ENCODE results near the gene STAT4.
"Not testable (repeated sequence)": the region's sequence is repeated elsewhere in the genome, so short reads cannot be mapped to it uniquely, and the experiment has no call there.

Gene STAT4

DNA sequence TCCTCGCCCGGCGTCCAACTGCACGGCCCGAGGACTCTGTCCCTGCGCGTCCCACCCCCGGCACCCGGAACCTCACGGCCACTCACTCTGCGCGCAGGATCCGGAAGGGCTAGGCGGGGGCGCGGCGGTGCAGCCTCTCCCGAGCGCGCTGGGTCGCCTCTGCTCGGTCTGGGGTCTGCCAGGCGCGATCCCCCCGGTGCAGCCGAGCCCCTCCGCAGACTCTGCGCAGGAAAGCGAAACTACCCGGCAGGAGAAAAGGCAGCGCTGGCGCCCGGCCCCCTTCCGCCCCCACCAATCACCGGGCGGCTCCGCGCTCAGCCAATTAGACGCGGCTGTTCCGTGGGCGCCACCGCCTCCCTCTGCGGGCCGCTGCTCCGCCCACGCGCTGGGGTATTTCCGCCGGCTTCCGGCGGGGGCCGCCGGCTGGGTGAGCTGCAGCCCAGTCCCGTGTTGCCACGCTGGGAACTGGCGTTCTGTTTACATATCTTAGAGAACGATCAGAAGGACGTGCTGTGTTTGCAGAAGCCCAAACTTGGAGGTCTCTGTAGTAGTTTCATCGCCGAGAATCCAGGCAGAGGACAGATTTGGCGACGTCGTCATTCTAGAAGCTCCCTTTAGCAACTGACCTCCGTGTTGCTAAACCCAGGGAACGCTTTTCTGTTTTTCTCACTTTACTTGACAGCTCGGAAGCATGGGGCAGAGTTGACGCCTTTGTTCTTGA lies 136.7 kb downstream of the STAT4 start, which contains the start of gene STAT1:
STAT1 (minus strand) TSS at position 240 of the 721 bp plus-strand sequence. CDS start 4,168 bp downstream, outside the sequence.
- peak; percentile 84 to 85 for DNase-seq (ENCODE audit: low read depth in 2 of 2)

DNA sequence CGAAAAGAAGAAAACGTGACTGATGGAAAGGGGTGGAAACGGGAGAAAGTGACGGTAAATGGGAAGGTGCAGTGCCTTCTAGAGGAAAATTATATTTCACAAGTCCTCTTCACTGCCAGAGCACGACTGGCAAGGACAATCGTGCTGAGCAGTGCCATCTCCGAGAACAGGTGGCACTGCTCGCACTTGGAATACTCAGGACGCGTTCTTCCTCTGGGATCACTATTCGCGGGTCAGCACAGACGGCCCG lies 137.2 kb downstream of the STAT4 start:
- DNase-seq (ENCODE audit: low read depth in 2 of 2), result no peak

DNA sequence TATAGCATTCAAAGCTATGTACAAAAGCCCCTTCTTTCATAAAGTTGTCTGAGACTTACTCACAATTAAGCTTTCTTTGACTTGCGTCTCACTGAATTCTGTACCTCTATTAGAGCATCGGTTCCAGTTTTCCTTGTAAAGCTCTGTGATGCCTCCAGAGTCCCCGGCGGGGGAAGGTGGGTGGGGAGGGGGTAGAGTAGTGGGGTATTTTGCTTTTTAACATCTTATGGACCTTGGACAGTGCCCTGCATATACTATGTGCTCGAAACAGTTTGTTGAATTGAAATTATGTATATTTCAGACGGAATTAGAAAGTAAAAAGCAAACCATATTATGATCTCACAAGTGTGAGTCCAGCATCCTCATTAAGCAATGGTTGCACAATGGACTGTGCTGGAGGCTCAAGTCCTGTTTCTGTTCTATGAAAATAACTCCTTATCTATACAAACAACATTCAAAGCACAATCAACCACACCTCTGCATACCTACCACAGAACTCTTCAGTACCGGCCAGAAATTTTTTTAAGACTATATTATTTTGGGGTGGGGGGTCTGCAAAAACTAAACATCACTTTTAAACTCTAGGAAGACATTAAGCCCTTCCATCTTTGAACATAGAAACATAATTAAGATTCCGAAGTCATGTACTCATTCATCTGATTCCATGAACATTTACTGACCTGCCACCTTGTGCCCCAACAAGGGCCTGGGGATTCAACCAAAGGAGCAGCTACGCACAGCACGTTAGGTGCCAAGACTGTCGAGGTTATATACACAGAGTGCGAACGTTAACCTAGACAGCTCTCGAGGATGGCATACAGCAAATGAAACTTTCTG lies 137.7 kb downstream of the STAT4 start:
- no peak for DNase-seq (ENCODE audit: low read depth in 2 of 2)

DNA sequence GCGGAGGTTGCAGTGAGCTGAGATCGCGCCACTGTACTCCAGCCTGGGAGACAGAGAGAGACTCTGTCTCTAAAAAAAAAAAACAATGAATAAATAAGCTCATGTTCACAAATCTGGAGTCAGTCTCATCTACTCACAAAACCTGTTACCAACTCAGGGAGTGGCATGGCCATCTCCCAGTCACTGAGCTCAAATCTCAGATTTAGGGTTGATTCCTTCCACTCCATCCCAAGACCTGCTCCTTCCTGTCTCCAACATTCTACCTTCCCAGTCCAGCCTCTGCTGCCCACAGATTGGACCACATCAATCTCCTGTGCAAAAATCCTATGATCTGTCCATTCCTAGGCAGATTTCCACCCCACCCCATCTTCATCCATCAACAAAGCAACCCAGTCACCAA lies 138.4 kb downstream of the STAT4 start:
- no peak for DNase-seq (ENCODE audit: low read depth in 2 of 2)

DNA sequence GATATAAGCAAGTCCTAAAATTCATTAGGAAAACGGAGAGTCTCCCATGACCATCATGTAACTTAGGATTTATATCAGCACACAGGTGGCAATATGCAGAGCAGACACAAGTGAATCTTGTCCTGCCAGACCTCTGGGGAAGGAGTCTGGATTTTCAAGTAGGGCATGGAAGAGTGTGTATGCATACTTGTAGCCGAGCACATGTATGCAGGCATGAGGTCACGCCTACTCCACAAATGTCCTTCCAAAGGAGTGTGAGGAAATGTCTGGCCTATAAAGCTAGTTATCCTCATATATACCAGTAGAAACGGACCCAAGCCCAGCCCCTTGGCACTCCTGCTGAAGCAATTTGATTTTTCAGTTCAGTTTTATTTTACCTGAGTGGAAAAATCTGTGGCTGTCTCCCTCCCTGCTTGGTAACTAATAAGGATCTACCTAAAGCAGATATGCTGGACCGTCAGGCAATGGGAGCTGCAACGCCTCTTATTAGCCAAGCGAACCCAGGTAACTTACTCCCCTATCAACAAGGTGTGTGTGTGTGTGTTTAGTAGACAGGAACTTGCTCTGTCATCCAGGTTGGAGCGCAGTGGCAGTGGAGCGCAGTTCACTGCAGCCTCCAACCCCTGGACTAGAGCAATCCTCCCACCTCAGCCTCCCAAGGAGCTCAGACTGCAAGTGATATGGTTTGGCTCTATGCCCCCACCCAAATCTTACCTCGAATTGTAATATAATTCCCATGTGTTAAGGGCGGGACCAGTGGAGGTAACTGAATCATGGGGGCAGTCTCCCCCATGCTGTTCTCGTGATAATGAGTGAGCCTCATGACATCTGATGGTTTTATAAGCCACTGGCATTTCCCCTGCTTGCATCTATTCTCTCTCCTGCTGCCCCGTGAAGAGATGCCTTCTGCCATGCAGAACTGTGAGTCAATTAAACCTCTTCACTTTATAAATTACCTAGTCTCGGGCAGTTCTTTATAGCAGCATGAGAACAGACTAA lies 139.6 kb downstream of the STAT4 start:
- DNase-seq (ENCODE audit: low read depth in 2 of 2), result no peak

DNA sequence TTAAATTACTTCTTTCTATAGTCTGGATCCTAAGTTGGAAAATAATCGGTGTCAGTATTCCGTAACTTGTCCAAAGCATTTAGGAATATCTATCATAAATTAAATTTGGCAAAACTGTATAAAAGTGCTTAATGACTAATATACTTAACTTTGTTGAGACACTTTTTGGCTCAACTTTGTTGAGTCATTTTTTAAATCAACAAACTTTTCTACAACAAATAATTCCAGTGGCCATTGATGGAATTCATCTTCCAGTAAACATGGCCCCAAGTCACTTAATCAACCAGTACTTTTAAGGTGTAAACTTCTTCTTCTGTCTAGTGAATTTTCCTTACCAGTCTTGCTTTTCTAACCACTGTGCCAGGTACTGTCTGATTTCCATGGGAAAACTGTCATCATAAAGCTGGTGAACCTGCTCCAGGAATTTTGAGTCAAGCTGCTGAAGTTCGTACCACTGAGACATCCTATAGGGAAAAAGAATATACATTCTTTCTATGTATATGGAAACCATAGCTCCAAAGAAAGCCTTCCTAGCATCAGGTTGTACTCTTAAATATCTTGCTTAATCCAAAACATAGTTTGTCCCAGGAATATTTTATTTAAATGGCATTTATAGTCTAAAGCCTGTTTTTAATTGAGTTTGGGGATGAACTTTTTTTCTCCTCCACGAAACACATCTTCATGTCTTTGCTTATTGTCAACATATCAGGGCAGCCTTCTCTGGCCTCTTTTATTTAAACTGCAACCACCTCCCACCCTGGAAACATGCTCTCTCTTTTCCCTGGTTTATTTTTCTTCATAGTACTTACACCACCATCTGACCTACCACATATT lies 141.0 kb downstream of the STAT4 start:
- DNase-seq (ENCODE audit: low read depth in 2 of 2), result no peak

DNA sequence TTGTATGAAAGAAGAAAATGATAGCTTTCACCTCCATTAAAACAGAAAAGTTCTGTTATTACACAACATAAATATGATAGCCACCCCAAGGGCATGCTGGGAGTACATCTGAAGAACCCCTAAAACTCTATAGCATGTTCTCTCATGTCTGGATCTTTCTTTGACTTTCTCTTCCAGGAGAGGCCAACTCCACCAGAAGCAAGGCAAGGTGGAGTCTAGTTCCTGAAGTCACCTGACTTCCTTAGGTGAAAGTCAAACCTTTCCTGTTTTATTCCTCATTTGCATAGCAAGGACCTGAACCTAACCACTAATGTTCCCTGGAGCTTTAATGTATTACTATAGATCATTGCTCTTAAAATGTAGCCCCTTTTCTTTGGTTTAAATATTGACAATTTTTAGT lies 142.5 kb downstream of the STAT4 start:
- no peak for DNase-seq (ENCODE audit: low read depth in 2 of 2)

DNA sequence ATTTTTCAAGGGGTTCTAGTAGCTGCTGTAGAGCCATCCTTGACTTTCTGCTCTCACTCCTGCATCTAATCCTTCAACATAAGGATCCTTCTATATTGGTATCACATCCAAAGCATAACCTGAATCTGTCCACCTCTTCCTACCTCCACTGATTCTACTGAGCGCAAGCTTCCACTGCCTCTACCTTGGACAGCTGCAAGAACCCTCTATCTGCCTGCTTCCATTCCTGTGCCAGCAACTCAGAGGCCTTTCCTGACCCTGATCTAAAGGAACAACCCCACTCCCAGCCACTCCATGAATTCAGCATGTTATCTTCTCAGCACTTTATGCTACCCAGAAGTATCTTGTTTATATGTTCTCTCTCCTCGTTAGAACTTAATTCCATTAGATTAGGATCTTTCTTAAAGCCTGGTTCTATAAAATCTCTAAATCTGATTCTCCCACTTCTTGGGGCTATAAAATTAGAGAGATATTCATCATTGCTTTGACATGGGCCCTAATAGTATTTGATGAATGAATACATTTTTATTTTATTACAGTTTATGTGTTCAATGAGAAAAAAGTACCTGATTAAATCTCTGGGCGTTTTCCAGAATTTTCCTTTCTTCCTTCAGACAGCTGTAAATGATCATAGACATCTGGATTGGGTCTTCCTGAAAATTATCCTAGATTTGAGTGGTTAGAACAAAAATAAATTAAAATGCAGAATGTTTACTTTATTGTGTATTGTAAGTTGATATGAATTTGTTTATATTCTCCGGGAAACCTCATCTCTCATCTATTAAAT lies 143.6 kb downstream of the STAT4 start:
- DNase-seq (ENCODE audit: low read depth in 2 of 2), result no peak

DNA sequence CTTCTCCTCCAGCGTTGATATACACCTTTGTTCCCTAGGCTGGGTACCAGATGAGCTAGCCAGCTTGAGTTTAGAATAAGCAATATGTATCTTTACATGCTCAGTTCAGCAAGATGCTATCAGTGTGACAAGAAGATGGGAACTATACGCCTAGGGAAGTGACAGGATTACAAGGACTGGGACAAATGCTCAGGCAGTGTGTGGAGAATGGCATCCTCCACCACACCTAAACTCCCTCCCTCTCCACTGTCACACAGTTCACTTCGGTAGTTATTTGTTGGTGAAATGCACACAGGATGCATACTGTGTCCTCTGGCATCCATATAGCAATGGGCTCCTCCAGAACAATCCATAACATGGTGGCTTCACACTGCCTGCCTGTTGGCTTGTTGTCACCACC lies 144.5 kb downstream of the STAT4 start:
- DNase-seq (ENCODE audit: low read depth in 2 of 2), result no peak

DNA sequence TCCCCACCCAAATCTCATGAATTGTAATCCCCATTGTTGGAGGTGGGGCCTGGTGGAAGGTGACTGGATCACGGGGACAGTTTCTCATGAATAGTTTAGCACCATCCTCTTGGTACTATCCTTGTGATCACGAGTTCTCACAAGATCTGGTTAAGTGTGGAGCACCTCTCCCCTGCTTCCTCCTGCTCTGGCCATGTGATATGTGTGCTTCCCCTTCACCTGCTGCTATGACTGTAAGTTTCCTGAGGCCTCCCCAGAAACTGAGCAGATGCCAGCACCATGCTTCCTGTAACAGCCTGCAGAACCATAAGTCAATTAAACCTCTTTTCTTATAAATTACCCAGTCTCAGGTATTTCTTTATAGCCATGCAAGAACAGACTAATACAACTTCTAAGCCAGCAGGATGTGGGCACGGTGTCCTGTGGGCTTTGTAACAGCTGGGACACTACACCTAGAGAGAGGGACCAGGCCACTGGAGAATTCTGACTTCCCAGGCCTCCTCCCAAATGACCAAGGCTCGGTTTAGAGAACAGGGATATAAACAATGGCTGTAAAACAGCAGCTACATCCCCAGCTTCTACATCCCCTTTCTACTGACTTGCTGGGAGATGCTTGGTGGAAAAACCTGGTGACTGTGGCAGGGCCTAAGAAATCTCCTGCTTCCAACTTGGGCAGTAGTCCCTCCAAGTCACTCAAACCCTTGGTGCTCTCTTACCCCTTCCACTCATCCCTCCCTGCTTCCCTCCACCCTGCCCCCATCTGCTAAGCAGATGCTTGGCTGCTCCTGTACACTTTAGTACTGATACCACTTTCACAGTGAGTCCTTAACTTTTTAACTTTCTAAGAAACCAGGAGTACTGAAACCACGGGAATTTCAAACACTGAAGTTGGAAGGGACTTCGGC lies 147.1 kb downstream of the STAT4 start:
- DNase-seq (ENCODE audit: low read depth in 2 of 2), result no peak

DNA sequence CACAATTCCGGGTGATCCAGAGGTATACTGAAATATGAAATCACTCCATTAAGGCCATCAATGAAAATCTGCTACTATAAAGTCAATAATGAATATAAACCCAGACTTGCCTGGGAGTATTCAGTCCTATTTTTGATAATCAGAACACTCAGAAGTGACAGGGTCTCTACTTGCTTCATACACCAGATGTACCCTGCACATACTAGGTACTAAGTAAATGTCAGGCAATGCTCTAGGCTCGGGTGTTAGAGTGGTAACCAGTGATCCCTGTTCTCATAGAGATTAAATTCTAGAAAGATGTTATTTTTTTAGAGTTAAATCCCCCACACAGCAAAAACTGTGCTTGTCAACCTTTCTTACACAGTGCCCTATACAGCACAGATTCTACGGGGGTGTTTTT lies 149.2 kb downstream of the STAT4 start:
- DNase-seq (ENCODE audit: low read depth in 2 of 2), result no peak

DNA sequence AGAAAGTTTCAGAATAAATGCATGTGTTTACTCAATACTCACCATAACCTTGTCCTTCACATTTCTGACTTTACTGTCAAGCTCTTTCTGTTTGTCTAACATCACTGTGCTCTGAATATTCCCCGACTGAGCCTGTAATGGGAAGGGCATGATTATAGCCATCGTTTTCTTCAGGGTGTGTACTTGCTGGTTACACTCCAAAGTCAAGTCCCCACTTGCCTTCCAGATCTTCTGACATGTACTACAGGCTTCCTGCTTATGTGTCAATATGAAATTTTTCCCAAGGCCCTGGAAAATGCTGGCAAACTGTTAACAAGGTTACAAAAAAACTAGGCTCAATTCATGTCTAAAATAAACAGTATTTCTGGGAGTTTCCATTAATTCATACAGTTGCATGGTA lies 149.8 kb downstream of the STAT4 start:
- no peak for DNase-seq (ENCODE audit: low read depth in 2 of 2)

DNA sequence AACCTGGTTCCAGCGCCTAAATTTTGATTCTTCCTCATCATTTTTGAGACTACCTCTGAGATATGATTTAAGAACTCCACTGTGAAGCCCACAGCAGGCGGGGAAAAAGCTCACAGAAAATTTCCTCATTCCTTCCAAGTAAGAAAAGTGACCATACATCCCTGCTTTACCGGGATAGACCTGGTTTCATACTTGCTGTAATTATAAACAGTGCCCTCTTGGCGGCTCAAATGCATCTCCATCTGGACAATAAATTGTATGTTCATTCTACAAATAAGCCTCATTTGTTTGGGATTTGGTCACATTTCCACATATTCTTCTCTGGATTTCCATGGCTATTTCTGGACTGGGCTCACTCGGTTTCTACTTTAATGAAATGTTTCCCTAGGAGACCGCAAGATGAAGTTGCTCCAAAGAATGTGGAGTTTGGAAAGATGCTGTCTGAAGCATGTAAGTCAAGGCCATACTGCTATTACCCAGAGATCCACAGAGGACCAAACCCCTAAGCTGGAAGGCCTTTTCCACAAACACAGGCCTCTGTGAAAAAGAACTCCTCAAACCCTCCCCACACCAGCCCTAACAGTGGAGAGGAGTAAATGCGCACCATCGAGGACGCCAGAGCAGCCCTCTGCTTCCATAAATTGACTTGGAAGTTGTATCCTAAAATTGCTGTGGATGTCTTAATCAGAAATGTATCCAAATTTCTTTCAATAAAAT lies 150.7 kb downstream of the STAT4 start:
- DNase-seq (ENCODE audit: low read depth in 2 of 2), result no peak

DNA sequence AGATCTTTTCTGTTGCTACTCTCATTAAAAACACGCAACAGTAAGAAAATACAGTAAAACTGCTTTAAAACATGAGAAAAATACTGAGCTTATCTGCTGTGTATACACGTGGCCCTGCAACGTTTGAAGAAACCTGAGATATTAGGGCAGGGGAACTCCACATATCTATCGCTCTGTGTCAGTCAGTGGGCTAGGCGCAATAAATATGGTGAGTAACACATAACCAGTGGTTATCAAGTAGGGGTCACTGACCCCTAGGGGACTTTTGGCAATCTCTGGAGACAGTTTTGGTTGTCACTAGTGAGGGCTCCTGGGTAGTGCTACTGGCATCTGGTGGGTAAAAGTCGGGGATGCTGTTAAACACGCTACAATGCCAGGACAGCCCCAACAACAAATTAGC lies 151.7 kb downstream of the STAT4 start:
- DNase-seq (ENCODE audit: low read depth in 2 of 2), result no peak

DNA sequence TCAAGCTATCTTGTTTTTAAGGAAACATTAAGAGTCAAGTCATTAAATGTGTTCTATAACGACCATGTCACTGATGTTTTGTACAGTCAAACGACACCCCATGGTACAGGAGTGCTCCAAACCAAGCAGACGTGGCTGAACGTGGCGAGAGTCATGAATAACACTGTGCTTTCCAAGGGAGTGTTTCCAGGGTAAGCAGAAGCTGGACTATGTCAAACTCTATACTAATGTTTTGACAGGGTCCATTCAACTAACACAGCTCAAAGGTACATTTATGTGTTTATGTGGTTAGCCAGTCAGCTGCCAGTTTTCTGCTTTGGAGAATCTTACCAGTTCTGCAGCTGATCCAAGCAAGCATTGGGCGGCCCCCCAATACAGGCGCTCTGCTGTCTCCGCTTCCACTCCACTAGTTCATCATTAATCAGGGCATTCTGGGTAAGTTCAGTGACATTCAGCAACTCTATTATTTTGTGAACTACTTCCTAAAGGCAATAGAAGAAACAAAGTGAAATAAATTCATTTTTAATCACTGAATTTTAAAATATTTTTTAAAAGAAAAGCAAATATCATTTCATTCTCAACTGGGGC lies 153.2 kb downstream of the STAT4 start:
- no peak for DNase-seq (ENCODE audit: low read depth in 2 of 2)

DNA sequence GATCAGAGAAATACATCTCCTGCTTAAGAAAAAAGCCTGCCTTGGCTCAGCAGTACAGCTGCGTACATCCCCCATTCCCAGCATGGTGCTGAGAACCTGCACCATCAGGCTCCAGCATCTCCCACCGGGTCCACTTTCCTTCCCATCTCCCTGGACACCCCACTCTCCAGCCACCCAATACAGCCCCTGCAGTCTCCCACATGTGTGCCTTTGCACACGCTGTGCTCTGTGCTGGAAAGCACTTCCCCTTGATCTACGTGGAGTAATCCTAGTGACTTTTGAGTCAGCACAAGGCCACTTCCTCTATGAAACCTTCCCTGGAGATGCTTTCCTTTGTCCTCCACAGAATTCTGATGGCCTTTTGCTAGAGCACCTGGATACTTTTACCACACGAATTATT lies 153.8 kb downstream of the STAT4 start:
- no peak for DNase-seq (ENCODE audit: low read depth in 2 of 2)

DNA sequence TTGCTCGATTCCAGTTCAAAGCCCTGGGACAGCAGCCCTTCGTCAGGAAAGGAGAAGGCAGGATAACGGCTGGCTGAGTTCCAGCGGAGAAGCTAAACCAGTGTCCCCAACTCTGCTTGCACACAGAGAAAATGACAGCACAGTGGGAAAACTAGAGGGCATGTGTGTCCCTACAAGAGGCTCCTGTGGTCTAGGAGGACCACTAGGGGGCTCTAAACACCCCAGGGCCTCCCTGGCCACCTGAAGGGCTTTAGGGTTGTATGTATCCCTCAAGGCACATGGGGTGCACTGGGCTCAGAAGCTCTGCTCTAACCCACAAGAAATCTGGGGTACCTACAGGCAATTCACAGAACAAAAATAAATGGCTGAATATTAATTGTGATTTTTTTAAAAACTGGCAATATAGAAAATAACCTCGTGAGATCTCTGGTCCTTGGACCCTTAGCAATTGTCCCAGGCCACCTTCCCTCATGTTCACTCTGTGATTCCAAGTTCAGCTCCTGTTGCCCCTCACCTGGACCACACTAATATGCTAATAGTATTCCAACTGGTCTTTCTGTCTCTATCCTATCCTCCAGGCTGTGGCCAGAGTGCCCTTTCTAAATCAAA lies 154.4 kb downstream of the STAT4 start:
- DNase-seq (ENCODE audit: low read depth in 2 of 2), result no peak

DNA sequence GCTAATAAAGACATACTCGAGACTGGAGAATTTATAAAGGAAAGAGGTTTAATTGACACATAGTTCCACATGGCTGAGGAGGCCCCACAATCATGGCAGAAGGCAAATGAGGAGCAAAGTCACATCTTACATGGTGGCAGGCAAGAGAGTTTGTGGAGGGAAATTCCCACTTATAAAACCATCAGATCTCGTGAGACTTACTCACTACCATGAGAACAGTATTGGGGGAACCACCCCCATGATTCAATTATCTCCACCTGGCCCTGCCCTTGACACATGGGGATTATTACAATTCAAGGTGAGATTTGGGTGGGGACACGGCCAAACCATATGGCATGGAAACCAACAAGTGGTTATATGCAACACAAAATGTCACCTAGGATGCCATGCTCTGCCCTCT lies 155.5 kb downstream of the STAT4 start:
- not testable (repeated sequence) for DNase-seq (ENCODE audit: low read depth in 2 of 2)
